OCI-LY7 (cell line): ENCODE data around the gene SHC1.

ENCODE experiments used
- EZH2phosphoT487 ChIP-seq: fragments of 200-600 bp; sonication (generic); IDR thresholded peaks from 2 replicates; pipeline ENCODE4 v1.6.1; 2018; ENCODE audit warnings: low read depth, borderline replicate concordance, mild to moderate bottlenecking, mixed run types, antibody characterized with exemption, low read length, moderate library complexity, mixed read lengths
- TF ChIP-seq, protein P1 (sequence below): fragments of 200-600 bp; sonication (generic); conservative IDR thresholded peaks from 2 replicates; pipeline ENCODE4 v1.5.1; 2014; ENCODE audit warnings: mild to moderate bottlenecking, antibody characterized with exemption, low read length, moderate library complexity, mixed read lengths

DNA sequence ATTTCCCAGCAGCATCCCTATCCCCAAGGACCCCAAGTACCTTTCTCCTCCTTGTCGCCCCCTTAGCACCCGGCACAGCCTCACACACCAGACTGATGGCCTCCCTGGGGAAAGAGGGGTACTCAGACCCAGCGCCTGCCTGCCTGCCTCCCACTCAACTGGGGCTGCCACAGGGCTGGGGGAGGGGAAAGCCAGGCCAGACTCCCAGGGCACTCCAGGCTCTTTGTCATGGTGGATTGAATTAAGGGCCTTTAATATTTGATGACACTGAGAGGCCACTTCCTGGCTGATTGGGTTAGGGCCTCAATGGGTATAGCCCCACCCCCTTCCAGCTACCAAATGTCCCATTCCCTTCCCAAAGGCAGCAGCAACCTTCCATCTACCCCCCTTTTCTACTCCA is 1.8 kb downstream of the SHC1 start:
- TF ChIP-seq, protein P1, sequence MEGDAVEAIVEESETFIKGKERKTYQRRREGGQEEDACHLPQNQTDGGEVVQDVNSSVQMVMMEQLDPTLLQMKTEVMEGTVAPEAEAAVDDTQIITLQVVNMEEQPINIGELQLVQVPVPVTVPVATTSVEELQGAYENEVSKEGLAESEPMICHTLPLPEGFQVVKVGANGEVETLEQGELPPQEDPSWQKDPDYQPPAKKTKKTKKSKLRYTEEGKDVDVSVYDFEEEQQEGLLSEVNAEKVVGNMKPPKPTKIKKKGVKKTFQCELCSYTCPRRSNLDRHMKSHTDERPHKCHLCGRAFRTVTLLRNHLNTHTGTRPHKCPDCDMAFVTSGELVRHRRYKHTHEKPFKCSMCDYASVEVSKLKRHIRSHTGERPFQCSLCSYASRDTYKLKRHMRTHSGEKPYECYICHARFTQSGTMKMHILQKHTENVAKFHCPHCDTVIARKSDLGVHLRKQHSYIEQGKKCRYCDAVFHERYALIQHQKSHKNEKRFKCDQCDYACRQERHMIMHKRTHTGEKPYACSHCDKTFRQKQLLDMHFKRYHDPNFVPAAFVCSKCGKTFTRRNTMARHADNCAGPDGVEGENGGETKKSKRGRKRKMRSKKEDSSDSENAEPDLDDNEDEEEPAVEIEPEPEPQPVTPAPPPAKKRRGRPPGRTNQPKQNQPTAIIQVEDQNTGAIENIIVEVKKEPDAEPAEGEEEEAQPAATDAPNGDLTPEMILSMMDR: no peak
- no peak for TF ChIP-seq EZH2phosphoT487
